Stomach smooth muscle (tissue), 2 donors: ENCODE measurements around the gene CEBPE.

Experiments
- H3K27ac ChIP-seq: one replicate; pipeline ENCODE4 v1.7.0; 2013; ENCODE audit warnings: mild to moderate bottlenecking, low read length, inconsistent platforms
- H3K27me3 ChIP-seq, 2 donors: one replicate each; pipeline ENCODE4 v1.7.0; 2013; ENCODE audit warnings: low read length in 2 of 2; ENCODE audit not compliant: insufficient read depth in 2 of 2, control insufficient read depth in 1 of 2
- H3K36me3 ChIP-seq, 2 donors: one replicate each; pipeline ENCODE4 v1.7.0; 2013; ENCODE audit warnings: low read length in 2 of 2; ENCODE audit not compliant: control insufficient read depth in 2 of 2, insufficient read depth in 2 of 2
- H3K4me1 ChIP-seq: one replicate; pipeline ENCODE4 v1.7.0; 2013; ENCODE audit warnings: low read length; ENCODE audit not compliant: control insufficient read depth, insufficient read depth
- H3K4me3 ChIP-seq, 2 donors: one replicate each; pipeline ENCODE4 v1.7.0; 2013; ENCODE audit warnings: low read length in 2 of 2
- H3K9ac ChIP-seq, 2 donors: one replicate each; pipeline ENCODE4 v1.7.0; 2013; ENCODE audit warnings: low read length in 2 of 2, mild to moderate bottlenecking in 1 of 2
- H3K9me3 ChIP-seq, 2 donors: one replicate each; pipeline ENCODE4 v1.7.0; 2013; ENCODE audit warnings: low read length in 2 of 2; ENCODE audit not compliant: control insufficient read depth in 2 of 2
- donor health status: healthy.
- donor health status: Pancreatic carcinoma.

The CEBPE gene

DNA sequence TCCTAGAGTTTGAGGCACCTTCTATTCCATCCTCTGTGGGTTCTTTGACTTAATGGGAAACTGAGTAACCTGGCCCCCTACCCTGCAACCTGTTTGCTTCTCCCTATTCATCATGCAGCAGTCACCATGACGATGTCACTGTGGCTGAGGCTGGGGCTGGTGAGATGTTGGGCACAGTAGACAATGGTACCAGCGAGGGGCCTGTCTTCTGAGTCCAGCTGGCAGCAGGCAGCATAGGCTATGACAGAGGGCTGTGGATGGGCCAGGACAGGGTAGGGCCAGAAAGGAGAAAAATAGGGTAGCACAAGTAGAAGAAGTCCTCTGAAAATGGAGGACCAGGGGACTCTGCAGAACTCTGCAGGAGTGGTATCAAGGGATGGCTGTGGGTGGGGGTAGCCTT lies 16.3 kb downstream of the CEBPE start:
- no peak overlapping the region for H3K9ac ChIP-seq
- H3K36me3 ChIP-seq = peaks cover 12% of the 10 kb centered on the region in 2 donors
- H3K9me3 ChIP-seq = no peaks in the 10 kb centered on the region
- H3K4me1 ChIP-seq = peaks cover 12% of the 10 kb centered on the region
- H3K27me3 ChIP-seq = no peaks in the 10 kb centered on the region
- H3K4me3 ChIP-seq = no peak overlapping the region
- no peak overlapping the region for H3K27ac ChIP-seq

DNA sequence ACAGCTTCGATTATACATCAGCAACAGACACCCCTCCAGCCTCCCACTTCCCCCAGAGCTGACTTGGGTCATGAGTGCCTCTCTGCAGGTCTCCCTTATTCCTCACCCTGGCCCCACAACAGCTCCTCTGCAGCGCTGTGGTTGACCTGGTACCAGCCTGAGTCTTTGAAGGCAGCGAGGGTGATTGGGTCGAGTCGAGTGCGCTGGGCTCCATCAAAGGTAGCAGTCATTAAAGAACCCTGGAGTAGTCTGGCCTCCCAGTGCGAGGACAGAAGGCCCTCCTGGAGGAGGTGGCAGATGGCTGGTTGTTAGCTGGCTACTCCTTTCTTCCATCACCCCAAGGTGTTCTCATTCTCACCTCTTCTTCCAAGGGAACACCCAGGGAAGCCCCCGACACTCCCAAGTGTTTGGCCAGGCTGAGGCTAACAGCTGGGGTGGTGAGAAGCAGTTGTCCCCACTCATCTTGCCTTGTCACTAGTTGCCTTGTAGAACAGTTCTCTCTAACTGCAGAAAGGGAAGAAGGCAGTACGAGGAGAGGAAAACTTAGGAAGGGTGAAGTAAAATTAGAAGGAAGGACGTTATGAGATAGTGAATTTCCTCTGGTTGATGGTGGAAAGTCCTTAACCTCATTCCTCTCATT lies 16.9 kb downstream of the CEBPE start:
- Histone ChIP-seq H3K4me3 (no peak overlapping the region), H3K9me3 (no peaks in the 10 kb centered on the region), H3K36me3 (peaks cover 14 to 15% of the 10 kb centered on the region in 2 donors), H3K27ac (no peak overlapping the region), H3K4me1 (peaks cover 12% of the 10 kb centered on the region), H3K27me3 (no peaks in the 10 kb centered on the region), H3K9ac (no peak overlapping the region)

DNA sequence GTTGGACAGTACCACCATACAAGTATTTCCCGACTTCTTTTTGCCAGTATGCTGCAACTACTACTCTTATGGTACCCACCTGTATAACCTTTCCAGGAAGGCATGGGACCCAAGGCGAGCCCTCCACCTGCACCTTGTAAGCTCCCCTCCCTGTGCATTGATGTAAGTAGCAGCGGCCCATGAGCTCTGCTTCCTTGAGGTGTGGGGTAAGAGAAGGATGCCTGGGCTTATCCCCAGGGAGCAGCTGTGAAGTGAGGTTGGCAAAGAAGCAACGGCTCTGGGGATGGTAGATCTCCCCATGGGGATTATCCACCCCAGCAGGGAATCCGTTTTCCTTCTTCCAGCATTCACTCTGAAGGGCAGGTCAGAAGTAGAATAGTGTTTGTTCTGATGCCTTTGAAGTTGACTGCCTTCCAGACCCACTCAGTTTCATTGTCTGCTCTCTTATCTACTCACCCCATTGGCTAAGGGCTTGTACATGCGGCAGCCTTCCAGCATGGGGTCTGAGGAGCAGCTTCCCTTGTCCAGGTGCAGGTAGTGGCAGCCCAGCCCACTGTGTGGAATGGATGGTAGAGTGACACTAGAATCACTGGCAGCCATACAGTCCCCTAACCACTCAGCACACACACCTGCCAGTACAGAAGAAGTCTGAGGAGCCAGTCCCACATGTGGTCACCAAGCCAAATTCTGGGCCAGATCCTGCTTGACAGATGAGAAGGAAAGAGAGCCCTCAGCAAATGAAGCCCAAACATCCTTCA lies 17.7 kb downstream of the CEBPE start:
- Histone ChIP-seq H3K9me3 (no peaks in the 10 kb centered on the region), H3K27me3 (no peaks in the 10 kb centered on the region), H3K36me3 (peaks cover 14 to 15% of the 10 kb centered on the region in 2 donors), H3K9ac (no peak overlapping the region), H3K4me3 (no peak overlapping the region), H3K4me1 (peaks cover 19% of the 10 kb centered on the region), H3K27ac (no peak overlapping the region)

DNA sequence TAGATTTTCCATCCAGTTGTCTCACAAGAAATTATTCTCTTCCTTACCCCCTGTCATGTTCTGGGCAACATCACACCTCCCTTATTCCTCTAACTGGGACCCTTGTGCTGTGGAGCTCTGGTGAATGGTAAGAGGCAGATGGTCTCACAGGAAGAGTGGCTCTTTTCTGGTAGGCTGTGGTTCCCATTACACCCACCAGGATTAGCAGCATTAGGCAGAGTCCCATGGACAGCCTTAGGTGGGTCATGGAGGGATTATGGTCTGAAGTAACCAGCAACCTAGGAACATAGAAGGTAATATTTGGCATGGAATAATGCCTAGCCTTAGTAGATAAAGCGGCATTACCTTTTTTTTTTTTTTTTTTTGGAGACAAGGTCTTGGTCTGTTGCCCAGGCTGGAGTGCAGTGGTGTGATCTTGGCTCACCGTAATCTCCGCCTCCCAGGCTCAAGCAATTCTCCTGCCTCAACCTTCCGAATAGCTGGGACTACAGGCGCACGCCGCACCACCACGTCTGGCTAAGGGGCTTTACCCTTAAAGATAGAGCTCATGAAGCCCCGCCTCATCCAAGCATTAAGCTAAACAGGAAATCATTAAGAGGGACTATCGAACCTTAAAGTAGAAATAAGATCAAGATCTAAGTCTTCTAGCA lies 19.7 kb downstream of the CEBPE start:
- no peaks in the 10 kb centered on the region for H3K27me3 ChIP-seq
- H3K4me3 ChIP-seq = no peak overlapping the region
- no peaks in the 10 kb centered on the region for H3K9me3 ChIP-seq
- H3K27ac ChIP-seq = no peak overlapping the region
- peaks cover 14 to 15% of the 10 kb centered on the region in 2 donors for H3K36me3 ChIP-seq
- H3K4me1 ChIP-seq = peaks cover 9% of the 10 kb centered on the region
- no peak overlapping the region for H3K9ac ChIP-seq

DNA sequence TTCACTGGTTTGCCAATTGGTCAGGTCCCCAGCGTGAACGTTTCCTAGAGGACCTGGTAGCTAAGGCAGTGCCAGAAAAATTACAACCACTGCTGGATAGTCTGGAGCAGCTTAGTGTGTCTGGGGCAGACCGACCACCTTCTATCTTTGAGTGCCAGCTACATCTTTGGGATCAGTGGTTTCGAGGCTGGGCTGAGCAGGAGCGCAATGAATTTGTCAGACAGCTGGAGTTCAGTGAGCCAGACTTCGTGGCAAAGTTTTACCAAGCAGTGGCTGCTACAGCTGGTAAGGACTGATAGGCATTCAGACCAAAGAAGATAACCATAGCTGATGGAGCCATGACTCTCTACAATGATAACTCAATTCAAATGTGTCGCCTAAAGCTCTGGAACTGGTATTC lies 21.3 kb downstream of the CEBPE start:
- Histone ChIP-seq H3K4me1 (peaks cover 18% of the 10 kb centered on the region), H3K9ac (no peak overlapping the region), H3K27me3 (no peaks in the 10 kb centered on the region), H3K27ac (no peak overlapping the region), H3K4me3 (no peak overlapping the region), H3K36me3 (peaks cover 14 to 15% of the 10 kb centered on the region in 2 donors), H3K9me3 (no peaks in the 10 kb centered on the region)

DNA sequence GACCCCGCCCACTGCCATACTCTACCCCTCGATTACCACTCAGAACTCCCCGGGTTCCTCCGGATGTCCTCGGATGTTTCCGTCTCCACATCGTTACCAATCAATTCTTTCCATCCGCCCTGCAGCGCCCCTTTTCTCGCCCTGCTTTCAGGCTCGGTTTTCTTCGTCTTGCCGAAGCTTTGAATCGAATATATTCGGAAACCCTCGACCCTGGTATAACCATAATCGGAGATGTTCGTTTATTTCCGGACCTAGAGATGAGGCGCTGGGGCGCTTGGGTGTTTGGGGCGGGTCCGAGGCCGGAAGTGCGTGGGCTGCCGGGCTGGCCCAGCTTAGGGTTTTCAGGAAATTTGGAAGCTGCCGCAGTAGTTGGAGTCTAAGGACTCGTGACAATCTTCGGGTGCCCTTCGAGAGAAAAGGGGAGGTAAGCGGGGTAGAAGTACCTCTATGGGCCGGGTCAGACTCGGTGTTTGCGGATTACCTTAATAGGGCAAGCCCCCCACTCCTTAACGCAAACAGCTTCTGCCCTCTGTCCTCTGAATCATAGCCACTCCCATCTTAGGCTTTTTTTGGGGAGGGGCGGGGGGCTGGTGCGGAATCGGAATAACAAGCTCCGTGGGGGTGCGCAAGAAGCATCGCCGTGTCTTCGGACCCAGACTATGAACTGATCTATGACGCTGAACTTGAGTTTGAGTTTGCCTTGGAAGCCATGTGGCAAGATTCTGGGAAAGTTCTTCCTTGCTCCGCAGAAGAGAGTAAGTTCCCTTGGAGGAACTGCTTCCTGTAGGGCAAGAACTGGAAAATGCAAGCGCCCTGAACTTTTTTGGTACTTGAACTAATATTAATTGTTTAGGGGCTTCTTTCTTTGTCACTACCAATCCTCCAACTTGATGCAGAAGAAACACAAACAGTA lies 23.6 kb downstream of the CEBPE start, which contains the start of gene C14orf119:
C14orf119 (plus strand) TSS at position 310 of the 913 bp plus-strand sequence. CDS start 2,154 bp downstream, outside the sequence.
- Histone ChIP-seq H3K9ac (peak within 1 kb of the TSS; percentile 99 to 100), H3K4me3 (peak within 1 kb of the TSS; percentile 97 to 99), H3K36me3 (peaks cover 19% of the 10 kb centered on the region in 2 donors), H3K4me1 (peaks cover 18% of the 10 kb centered on the region), H3K9me3 (no peaks in the 10 kb centered on the region), H3K27ac (peak within 1 kb of the TSS; percentile 99), H3K27me3 (no peaks in the 10 kb centered on the region)

DNA sequence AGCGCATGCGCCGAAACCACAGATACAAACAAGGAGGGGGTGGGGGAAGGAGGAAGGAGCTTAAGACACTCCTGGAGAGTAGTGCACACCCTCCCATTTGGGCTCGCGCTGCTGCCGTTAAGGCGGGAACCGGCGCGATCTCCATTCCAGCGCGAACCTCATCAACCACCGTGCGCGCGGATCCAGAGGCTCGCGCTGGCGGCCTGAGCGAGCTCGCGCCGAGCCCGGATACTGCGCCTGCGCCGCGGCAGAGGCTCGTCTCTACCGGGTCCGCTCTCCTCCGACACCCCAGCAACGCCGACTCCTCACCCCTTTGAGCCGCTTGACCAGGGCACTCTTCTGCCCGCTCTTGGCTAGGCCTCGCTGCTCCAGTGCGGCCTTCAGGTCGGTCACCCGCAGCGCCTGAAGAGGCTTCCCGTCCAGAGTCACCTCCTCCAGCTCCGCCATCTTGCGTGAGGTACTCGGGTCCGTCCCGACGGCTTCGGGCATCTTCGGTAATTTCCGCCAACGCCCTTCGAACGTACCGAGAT lies 24.3 kb downstream of the CEBPE start, which contains the start of gene ACIN1:
ACIN1 (minus strand) TSS at position 471 of the 530 bp plus-strand sequence; CDS start at position 447, 24 bp downstream.
- Histone ChIP-seq H3K36me3 (peaks cover 25 to 26% of the 10 kb centered on the region in 2 donors), H3K9me3 (no peaks in the 10 kb centered on the region), H3K9ac (peak within 1 kb of the TSS; percentile 99 to 100), H3K27ac (peak within 1 kb of the TSS; percentile 99), H3K27me3 (no peaks in the 10 kb centered on the region), H3K4me3 (peak within 1 kb of the TSS; percentile 97 to 99), H3K4me1 (peaks cover 18% of the 10 kb centered on the region)

DNA sequence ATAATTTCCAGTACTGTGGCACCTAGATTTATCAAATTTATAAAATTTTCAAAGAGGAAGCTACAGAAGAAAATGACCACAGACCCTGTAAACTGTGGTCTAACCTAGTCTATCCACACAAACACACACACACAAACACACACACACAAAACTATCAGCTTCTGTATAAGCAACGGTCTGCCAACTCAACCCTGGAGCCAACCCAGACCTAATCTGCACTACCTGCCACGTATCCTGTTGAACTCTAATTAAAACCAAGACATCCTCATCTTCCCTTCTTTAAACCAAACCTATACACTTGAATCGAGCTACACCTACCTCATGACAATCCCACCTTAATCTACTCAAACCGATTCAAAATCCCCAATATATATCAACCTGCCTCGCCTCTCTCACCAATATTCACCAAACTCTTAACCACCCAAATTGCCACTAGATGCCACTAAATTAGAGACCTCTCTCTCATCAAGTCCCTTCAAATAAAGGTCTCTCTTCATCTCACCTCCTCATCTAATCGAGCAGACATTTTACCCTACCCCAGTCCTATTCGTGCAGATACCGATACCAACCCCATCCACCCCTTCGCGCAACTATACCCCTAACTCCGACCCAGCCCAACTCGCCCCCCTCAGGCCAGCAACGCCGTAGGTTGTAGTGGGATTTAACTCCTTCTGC lies 24.9 kb downstream of the CEBPE start:
- H3K27ac ChIP-seq = peak overlapping the region; percentile 96
- H3K4me1 ChIP-seq = peaks cover 18% of the 10 kb centered on the region
- H3K4me3 ChIP-seq = peak overlapping the region; percentile 85 to 99
- H3K36me3 ChIP-seq = peaks cover 30 to 32% of the 10 kb centered on the region in 2 donors
- H3K27me3 ChIP-seq = no peaks in the 10 kb centered on the region
- H3K9ac ChIP-seq = peak overlapping the region; percentile 93 to 99
- no peaks in the 10 kb centered on the region for H3K9me3 ChIP-seq

DNA sequence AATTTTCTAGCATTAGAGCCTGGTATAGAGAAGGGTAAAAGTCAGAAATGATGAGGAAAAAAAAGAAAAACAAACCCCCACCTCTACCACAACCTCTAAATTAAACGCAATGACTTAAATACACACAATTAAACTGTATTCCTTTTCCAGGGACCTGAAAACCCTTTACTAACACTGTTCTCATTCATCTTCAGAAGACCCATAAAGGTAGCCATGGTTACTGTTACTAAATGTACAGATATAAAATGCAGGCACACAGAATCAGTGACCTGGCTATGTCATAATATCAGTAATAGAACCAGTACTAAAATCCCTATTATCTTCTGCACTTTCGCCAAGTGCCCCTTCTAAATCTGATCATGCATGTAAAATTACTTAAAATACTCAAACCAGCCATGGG lies 25.5 kb downstream of the CEBPE start:
- Histone ChIP-seq H3K36me3 (peaks cover 29 to 34% of the 10 kb centered on the region in 2 donors), H3K9ac (peak overlapping the region in 1 of 2 donors; percentile 93), H3K4me1 (peaks cover 18% of the 10 kb centered on the region), H3K27ac (no peak overlapping the region), H3K4me3 (peak overlapping the region; percentile 85 to 99), H3K9me3 (no peaks in the 10 kb centered on the region), H3K27me3 (no peaks in the 10 kb centered on the region)
